NCI-H1048 (cell line): ENCODE measurements around the gene KY.
"Not testable (repeated sequence)": the region's sequence is repeated elsewhere in the genome, so short reads cannot be mapped to it uniquely, and the experiment has no call there.

Experiments used
- DNase-seq: peaks from one replicate; lab custom pipeline; 2025; lab: John Stamatoyannopoulos, UW

The KY gene

GRCh38 chr3:134601539-134602439 lies 49.0 kb downstream of the KY start:
- no peak for DNase-seq

GRCh38 chr3:134600685-134601463 lies 49.9 kb downstream of the KY start:
- DNase-seq = no peak

- no peak for DNase-seq
These were observed 50.6 kb downstream of the KY start for GRCh38 chr3:134600206-134600605.

- DNase-seq = no peak
These were observed 51.9 kb downstream of the KY start for GRCh38 chr3:134598763-134599545.

GRCh38 chr3:134597390-134597970 lies 53.3 kb downstream of the KY start:
- DNase-seq = no peak

GRCh38 chr3:134594986-134595385 lies 55.8 kb downstream of the KY start:
- DNase-seq = not testable (repeated sequence)

- no peak for DNase-seq
These were observed 56.5 kb downstream of the KY start for GRCh38 chr3:134594331-134594741.

GRCh38 chr3:134592806-134593205 lies 58.0 kb downstream of the KY start:
- no peak for DNase-seq

- no peak for DNase-seq
These were observed 60.1 kb downstream of the KY start for GRCh38 chr3:134590766-134591165.

GRCh38 chr3:134579141-134579665 lies 71.6 kb downstream of the KY start:
- no peak for DNase-seq

GRCh38 chr3:134576831-134577230 lies 74.0 kb downstream of the KY start:
- no peak for DNase-seq

GRCh38 chr3:134576426-134576825 lies 74.4 kb downstream of the KY start:
- DNase-seq = no peak

- not testable (repeated sequence) for DNase-seq
These were observed 80.9 kb downstream of the KY start for GRCh38 chr3:134569899-134570298.

- DNase-seq = no peak
These were observed 82.0 kb downstream of the KY start for GRCh38 chr3:134568790-134569189.

GRCh38 chr3:134567605-134568004 lies 83.2 kb downstream of the KY start:
- no peak for DNase-seq

- no peak for DNase-seq
These were observed 85.8 kb downstream of the KY start for GRCh38 chr3:134564991-134565390.

GRCh38 chr3:134563601-134564000 lies 87.2 kb downstream of the KY start:
- no peak for DNase-seq

GRCh38 chr3:134562055-134562454 lies 88.8 kb downstream of the KY start:
- no peak for DNase-seq

- DNase-seq = no peak
These were observed 91.2 kb downstream of the KY start for GRCh38 chr3:134559591-134559990.
